ENCODE data around the gene COX6A1.
"Not testable (repeated sequence)": the region's sequence is repeated elsewhere in the genome, so short reads cannot be mapped to it uniquely, and the experiment has no call there.

Gene COX6A1

DNA sequence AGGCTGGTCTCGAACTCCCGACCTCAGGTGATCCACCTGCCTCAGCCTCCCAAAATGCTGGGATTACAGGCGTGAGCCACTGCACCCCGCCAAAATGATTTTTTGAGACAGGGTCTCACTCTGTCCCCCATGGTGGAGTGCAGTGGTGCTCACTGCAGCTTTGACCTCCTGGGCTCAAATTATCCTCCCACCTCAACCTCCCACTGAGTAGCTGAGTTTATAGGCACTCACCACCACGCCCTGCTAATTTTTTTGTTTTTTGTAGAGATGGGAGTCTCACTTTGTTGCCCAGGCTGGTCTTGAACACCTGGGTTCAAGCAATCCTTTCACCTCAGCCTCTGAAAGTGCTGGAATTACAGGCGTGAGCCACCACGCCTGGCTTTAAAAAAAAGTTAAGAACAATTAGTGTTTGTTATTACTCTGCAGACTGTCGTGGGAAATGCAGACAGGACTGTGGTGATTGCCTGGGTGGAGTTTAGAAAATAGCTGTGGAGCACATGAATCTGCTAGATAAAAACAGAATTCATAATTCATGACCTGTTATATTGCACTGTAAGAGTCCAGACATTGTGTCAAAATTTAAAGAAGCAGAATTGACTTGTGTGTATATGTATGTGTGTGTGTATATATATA, 9.2 kb upstream of the COX6A1 start:
- no peak for DNase-seq

DNA sequence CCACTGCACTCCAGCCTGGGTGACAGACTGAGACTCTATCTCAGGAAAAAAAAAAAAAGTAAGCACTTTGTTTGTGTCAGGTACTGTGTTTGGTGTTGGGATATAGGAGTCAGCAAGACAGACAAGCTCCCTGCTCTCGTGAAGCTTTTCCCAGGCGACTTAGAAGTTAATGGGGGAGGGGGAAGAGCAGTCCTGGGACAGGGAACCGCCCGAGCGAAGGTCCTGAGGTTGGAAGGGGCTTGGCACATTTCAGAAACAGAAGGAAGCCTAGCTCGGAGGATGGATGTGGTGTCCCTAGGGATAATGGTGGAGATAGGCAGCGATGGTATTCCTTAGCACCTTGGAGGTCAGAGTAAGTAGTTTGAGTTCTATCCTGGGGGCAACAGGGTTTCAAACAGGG, 8.5 kb upstream of the COX6A1 start:
- no peak for DNase-seq

GRCh38 chr12:120432772-120433525, 5.0 kb upstream of the COX6A1 start:
- no peak for DNase-seq

GRCh38 chr12:120438495-120439198, 734 bp downstream of the COX6A1 start:
- DNase-seq, result no peak

GRCh38 chr12:120439646-120440247, 1.8 kb downstream of the COX6A1 start:
- peak; percentile 41 to 87 (median 58) for DNase-seq

GRCh38 chr12:120444676-120445075, 6.8 kb downstream of the COX6A1 start:
- no peak for DNase-seq

- peak; percentile 69 to 90 (median 83) for DNase-seq
Observed at GRCh38 chr12:120445911-120446843, 8.3 kb downstream of the COX6A1 start, which contains the start of the genes GATC and TRIAP1. Gene GATC (plus strand): TSS chr12:120446444. CDS start chr12:120446481, 37 bp downstream. Gene TRIAP1 (minus strand): TSS chr12:120446384. CDS start chr12:120446372, 12 bp downstream.

- DNase-seq, result not testable (repeated sequence)
Observed at GRCh38 chr12:120446844-120447178, 8.9 kb downstream of the COX6A1 start.

GRCh38 chr12:120447992-120448391, 10.1 kb downstream of the COX6A1 start:
- DNase-seq, result no peak

DNA sequence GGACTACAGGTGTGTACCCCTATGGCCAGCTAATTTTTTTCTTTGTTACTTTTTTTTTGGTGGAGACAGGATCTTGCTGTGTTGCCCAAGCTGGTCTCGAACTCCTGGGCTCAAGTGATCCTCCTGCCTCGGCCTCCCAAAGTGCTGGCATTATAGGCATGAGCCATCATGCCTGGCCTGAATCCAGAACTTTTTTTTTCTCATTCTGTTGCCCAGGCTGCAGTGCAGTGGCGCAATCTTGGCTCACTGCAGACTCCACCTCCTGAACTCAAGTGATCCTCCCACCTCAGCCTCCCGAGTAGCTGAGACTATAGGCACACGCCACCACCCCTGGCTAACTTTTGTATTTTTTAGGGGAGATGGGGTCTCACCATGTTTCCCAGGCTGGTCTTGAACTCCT, 14.6 kb downstream of the COX6A1 start:
- not testable (repeated sequence) for DNase-seq

GRCh38 chr12:120453060-120453750, 15.3 kb downstream of the COX6A1 start:
- no peak for DNase-seq

DNA sequence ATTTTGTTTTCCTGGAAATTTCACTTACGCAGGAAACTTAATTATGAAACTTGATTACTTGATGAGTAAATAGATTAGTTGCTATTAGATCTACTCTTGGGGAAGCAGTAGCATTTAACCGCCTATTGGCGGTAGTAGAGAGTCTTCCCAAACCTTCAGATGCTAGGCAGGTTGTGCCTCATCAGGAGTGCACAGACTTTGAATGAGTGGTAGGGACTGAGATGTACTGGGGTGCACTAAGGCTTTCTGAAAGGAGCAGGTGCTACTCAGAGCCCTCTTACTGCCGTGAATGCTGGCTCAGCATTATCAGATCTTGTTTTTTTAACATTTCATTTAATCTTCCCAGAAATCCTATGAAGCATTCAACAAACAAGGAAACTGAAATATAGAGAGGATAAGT, 16.1 kb downstream of the COX6A1 start:
- DNase-seq, result peak in 2 of 5 experiments; percentile 20 to 65

DNA sequence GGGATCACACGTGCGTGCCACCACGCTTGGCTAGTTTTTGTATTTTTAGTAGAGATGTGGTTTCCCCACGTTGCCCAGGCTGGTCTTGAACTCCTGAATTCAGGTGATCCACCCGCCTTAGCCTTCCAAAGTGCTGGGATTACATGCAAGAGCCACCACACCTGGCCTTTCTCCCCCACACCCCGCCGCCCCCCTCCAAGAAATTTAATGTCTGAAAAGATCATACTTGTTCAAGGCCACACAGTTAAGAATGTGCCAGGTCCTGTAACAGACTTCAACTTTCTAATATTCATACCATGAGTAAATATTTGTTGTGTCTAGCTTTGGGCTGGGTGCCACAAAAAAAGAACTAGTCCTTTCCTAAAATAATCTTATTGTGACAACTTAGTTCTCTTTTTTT, 17.4 kb downstream of the COX6A1 start:
- no peak for DNase-seq

DNA sequence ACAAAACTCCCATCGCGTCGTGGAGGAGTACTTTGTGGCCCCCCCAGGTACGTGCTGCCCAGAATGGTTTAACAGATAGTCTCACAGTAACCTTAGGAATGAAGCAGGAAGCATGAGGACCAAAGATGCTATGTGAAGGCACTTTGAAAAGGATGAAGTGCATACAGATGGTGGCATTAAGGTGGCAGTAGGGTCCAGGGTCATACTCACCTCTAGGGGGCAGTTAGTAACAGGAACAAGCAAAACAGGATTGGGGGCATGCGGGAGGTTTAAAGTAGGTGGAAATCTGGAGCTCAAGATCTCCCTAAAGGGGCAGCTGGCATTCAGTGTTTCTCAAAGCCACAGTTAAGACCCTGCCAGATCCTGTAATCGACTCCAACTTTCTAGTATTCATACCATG, 19.2 kb downstream of the COX6A1 start:
- no peak for DNase-seq

DNA sequence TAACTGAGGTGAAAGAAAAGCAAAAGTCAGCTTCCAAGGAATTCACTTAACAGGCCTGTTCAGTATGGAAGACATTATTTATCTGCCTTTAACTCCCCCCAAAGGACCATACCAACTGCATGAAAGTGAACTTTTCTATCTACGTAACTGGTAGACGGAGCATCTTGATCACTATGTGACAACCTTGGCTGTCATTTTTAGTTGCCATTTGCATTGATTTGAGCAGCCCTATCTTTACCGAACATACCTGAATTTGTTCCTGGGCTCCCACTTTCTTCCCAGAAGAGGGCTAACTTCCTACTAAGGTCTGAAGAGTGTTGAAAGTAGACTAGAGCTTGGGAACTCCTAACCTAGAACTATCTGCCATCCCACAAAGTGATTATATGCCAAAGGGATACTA, 22.2 kb downstream of the COX6A1 start:
- no peak for DNase-seq

DNA sequence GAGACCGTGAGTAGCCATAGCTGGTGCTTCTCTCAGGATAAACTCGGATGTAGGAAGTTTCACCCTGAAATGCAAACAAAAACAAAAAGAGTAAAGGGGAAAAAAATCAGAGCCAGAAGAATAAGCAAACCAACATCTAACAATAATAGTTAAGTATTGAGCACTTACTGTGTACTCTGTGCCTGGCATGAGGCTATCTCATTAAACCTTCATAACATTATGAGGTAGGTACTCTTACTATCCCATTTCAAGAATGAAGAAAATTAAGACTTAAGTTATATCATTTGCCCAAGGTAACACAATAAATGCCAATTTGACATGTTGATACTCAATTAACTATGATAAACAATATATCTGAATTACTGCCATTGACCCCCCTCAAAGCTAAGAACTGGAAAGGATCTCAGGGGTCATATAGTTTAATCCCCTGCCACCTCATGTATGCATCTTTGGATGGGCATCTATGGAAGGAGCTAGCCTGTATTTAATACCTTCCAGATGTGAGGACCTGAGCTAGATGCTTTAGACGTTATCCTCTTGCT, 24.3 kb downstream of the COX6A1 start:
- DNase-seq, result no peak

GRCh38 chr12:120463712-120464111, 25.8 kb downstream of the COX6A1 start:
- DNase-seq, result no peak

DNA sequence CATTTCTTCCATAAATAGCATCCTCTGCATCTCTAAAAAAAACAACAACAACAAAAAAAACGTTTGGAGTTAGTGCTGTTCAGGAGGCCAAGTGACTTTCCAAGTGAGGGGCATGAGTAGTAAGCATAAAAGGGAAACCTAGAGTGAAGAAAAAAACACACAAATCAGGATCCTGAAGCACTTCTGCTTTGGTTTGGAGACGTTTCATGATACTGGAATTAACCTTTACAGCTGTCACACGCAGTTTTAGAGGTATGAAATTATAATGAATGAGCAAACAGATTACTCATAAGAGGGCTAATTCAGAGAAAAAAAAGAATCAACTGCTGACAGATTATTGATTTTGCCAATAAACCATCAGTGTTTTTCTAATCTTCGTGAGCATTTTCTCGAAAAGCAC, 27.8 kb downstream of the COX6A1 start:
- DNase-seq, result no peak

DNA sequence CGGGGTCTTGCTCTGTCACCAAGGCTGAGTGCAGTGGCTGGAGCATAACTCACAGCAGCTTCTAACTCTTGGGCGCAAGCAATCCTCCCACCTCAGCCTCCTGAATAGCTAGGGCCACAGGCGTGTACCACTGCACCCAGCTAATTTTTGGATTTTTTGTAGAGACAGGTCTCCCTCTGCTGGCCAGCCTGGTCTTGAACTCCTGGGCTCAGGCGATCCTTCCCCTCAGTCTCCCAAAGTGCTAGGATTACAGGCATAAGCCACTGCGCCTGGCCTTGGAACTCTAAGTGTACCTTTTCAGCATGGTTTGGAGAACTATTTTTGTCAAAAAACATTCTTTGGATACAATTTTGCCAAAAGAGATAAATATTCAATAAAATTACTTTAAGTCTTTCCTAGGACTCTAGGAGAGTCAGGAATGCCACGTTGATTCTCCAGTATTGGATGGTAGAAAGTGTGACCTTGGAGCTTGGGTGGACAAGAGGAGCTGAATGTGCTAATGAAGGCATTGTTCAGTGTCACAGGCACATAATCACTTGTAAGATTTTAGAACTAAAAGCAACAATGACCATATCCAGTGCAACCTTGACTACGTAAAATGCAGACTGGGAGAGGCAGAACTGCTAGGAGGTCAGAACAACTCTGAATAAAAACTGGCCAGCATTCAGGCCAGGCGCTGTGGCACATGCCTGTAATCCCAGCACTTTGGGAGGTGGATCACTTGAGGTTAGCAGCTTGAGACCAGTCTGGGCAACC, 28.8 kb downstream of the COX6A1 start:
- peak in 3 of 5 experiments; percentile 13 to 57 (median 31) for DNase-seq

GRCh38 chr12:120467439-120467838, 29.5 kb downstream of the COX6A1 start:
- no peak for DNase-seq

Data from T-helper 2 cell (primary cell).